Measurements from ENCODE around the gene SPO11.
"Not testable (repeated sequence)": the region's sequence is repeated elsewhere in the genome, so short reads cannot be mapped to it uniquely, and the experiment has no call there.

DNA sequence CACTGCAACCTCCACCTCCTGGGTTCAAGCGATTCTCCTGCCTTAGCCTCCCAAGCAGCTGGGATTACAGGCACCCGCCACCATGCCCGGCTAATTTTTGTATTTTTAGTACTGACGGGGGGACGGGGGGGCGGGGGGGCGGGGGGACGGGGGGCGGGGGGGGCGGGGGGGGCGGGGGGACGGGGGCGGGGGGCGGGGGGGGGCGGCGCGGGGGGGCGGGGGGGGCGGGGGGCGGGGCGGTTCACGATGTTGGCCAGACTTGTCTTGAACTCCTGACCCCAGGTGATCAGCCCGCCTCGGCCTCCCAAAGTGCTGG is 21.1 kb downstream of the SPO11 start:
- TF ChIP-seq, protein P1, sequence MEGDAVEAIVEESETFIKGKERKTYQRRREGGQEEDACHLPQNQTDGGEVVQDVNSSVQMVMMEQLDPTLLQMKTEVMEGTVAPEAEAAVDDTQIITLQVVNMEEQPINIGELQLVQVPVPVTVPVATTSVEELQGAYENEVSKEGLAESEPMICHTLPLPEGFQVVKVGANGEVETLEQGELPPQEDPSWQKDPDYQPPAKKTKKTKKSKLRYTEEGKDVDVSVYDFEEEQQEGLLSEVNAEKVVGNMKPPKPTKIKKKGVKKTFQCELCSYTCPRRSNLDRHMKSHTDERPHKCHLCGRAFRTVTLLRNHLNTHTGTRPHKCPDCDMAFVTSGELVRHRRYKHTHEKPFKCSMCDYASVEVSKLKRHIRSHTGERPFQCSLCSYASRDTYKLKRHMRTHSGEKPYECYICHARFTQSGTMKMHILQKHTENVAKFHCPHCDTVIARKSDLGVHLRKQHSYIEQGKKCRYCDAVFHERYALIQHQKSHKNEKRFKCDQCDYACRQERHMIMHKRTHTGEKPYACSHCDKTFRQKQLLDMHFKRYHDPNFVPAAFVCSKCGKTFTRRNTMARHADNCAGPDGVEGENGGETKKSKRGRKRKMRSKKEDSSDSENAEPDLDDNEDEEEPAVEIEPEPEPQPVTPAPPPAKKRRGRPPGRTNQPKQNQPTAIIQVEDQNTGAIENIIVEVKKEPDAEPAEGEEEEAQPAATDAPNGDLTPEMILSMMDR (IDR thresholded peaks at IDR 0.05; ENCODE audit: poor library complexity, severe bottlenecking) = not testable (repeated sequence)
- TF ChIP-seq RAD21 (conservative IDR thresholded peaks at IDR 0.05); SMC3 (conservative IDR thresholded peaks at IDR 0.05; ENCODE audit: poor library complexity); POLR2AphosphoS5 (IDR thresholded peaks at IDR 0.05); EP300 (conservative IDR thresholded peaks at IDR 0.05; ENCODE audit: poor library complexity, severe bottlenecking); EZH2 (IDR thresholded peaks at IDR 0.05; ENCODE audit: borderline replicate concordance, insufficient read depth, low read length, poor library complexity, severe bottlenecking): not testable (repeated sequence)
- TF ChIP-seq, protein P2, sequence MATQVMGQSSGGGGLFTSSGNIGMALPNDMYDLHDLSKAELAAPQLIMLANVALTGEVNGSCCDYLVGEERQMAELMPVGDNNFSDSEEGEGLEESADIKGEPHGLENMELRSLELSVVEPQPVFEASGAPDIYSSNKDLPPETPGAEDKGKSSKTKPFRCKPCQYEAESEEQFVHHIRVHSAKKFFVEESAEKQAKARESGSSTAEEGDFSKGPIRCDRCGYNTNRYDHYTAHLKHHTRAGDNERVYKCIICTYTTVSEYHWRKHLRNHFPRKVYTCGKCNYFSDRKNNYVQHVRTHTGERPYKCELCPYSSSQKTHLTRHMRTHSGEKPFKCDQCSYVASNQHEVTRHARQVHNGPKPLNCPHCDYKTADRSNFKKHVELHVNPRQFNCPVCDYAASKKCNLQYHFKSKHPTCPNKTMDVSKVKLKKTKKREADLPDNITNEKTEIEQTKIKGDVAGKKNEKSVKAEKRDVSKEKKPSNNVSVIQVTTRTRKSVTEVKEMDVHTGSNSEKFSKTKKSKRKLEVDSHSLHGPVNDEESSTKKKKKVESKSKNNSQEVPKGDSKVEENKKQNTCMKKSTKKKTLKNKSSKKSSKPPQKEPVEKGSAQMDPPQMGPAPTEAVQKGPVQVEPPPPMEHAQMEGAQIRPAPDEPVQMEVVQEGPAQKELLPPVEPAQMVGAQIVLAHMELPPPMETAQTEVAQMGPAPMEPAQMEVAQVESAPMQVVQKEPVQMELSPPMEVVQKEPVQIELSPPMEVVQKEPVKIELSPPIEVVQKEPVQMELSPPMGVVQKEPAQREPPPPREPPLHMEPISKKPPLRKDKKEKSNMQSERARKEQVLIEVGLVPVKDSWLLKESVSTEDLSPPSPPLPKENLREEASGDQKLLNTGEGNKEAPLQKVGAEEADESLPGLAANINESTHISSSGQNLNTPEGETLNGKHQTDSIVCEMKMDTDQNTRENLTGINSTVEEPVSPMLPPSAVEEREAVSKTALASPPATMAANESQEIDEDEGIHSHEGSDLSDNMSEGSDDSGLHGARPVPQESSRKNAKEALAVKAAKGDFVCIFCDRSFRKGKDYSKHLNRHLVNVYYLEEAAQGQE (IDR thresholded peaks at IDR 0.05; ENCODE audit: borderline replicate concordance) = not testable (repeated sequence)
